HCT116 (cell line): ENCODE data around the gene NPW. TPM values are rescaled to one million over a fixed set of nuclear protein-coding genes. Genes with fewer than 3 reads are reported as not detected.
A peak's percentile ranks its signal among the peaks of the same experiment; 100 is the strongest.

Experiments
- ATAC-seq: fragments of 200-7000 bp; cut with Tn5 transposase; 2 replicates; pipeline ENCODE4 v1.9.1; 2020; ENCODE audit warnings: mild to moderate bottlenecking, moderate library complexity
- BruUV-seq: library from RNA; stranded (reverse); fragments of 400-500 nt; replicated peaks from 2 replicates; lab custom pipeline; 2021; lab: Mats Ljungman, UMichigan
- CTCF ChIA-PET: fragments of 300-600 bp; sonication (Branson Sonifier 250); formaldehyde crosslinking; loops from one replicate; lab custom pipeline; 2021; ENCODE audit warnings: antibody characterized with exemption; lab: Charles Lee
- POLR2A ChIA-PET: fragments of 300-600, 350-600 bp; sonication (Branson Sonifier 250); formaldehyde crosslinking; loops from one replicate; lab custom pipeline; 2021; ENCODE audit warnings: antibody characterized with exemption; lab: Charles Lee
- RAD21 ChIA-PET, 2 experiments: fragments of 300-600 bp; sonication (Branson Sonifier 250); formaldehyde crosslinking; loops; one replicate each; lab custom pipeline; 2023; ENCODE audit warnings: low total read pairs in 2 of 2; ENCODE audit not compliant: uncharacterized antibody in 2 of 2, unreplicated experiment in 2 of 2, low non-redundant PET in 1 of 2; lab: Charles Lee
- DNase-seq: peaks from one replicate; pipeline ENCODE4 v3.0.0-alpha.2; 2010; ENCODE audit warnings: low read depth, low spot score
- H2AFZ ChIP-seq: fragments of 200-600 bp; shearing (Covaris generic), sonication (generic); 2 replicates; pipeline ENCODE4 v1.6.1; 2017; ENCODE audit warnings: low read depth, mixed run types, mixed read lengths, antibody characterized with exemption, low read length; ENCODE audit not compliant: poor library complexity, severe bottlenecking
- H3K27ac ChIP-seq: 2 replicates; pipeline ENCODE4 v1.5.1; 2012; ENCODE audit warnings: low read depth, low read length
- H3K27me3 ChIP-seq: fragments of 200-600 bp; sonication (generic); 2 replicates; pipeline ENCODE4 v1.6.1; 2016; ENCODE audit warnings: mixed run types, low read length, mixed read lengths; ENCODE audit not compliant: insufficient read depth
- H3K36me3 ChIP-seq, 2 experiments: fragments of 200-500 bp in 1 of 2; fragments of 200-600 bp in 1 of 2; sonication (Bioruptor generic) in 1 of 2; sonication (generic) in 1 of 2; 2 replicates each; pipeline versions ENCODE4 v1.5.1 to v1.6.1; 2014 to 2016; ENCODE audit warnings: low read length in 2 of 2, inconsistent platforms in 1 of 2, mixed read lengths in 1 of 2, mixed run types in 1 of 2; ENCODE audit not compliant: insufficient read depth in 2 of 2, control insufficient read depth in 1 of 2
- H3K4me1 ChIP-seq, 2 experiments: fragments of 200-600 bp in 1 of 2; sonication (generic) in 1 of 2; 2 replicates each; pipeline versions ENCODE4 v1.5.1 to v1.6.1; 2012 to 2017; ENCODE audit warnings: low read length in 2 of 2, inconsistent platforms in 1 of 2, mild to moderate bottlenecking in 1 of 2, mixed read lengths in 1 of 2, mixed run types in 1 of 2, moderate library complexity in 1 of 2; ENCODE audit not compliant: insufficient read depth in 2 of 2, control insufficient read depth in 1 of 2
- H3K4me2 ChIP-seq: fragments of 200-600 bp; sonication (generic); 2 replicates; pipeline ENCODE4 v1.6.1; 2017; ENCODE audit warnings: mixed run types, low read length, mixed read lengths
- H3K4me3 ChIP-seq, 2 experiments: fragments of 200-600 bp in 1 of 2; sonication (generic) in 1 of 2; replicated peaks in 1 of 2; 2 replicates each; pipeline ENCODE4 v1.5.1; 2011 to 2016; ENCODE audit warnings: low read length in 2 of 2, control low read depth in 1 of 2, low read depth in 1 of 2, mild to moderate bottlenecking in 1 of 2, mixed read lengths in 1 of 2, mixed run types in 1 of 2
- H3K79me2 ChIP-seq: fragments of 200-600 bp; sonication (generic); 2 replicates; pipeline ENCODE4 v1.6.1; 2017; ENCODE audit warnings: mild to moderate bottlenecking, mixed run types, low read length, moderate library complexity, mixed read lengths; ENCODE audit not compliant: insufficient read depth
- H3K9ac ChIP-seq: fragments of 200-600 bp; sonication (generic); 2 replicates; pipeline ENCODE4 v1.6.1; 2016; ENCODE audit warnings: low read length, mixed read lengths
- H3K9me2 ChIP-seq: fragments of 200-600 bp; sonication (generic), shearing (Covaris generic); 2 replicates; pipeline ENCODE4 v1.6.1; 2017; ENCODE audit warnings: mixed run types, mild to moderate bottlenecking, moderate library complexity; ENCODE audit not compliant: insufficient read depth
- H3K9me3 ChIP-seq, 2 experiments: fragments of 200-500 bp in 1 of 2; fragments of 200-600 bp in 1 of 2; sonication (Bioruptor generic) in 1 of 2; sonication (generic) in 1 of 2; 2 replicates each; pipeline ENCODE4 v1.6.1; 2014 to 2017; ENCODE audit warnings: low read length in 2 of 2, mixed read lengths in 2 of 2, inconsistent platforms in 1 of 2, low read depth in 1 of 2, mild to moderate bottlenecking in 1 of 2, mixed run types in 1 of 2, moderate library complexity in 1 of 2; ENCODE audit not compliant: control insufficient read depth in 1 of 2, insufficient read depth in 1 of 2
- H4K20me1 ChIP-seq: fragments of 200-600 bp; sonication (generic), shearing (Covaris generic); 2 replicates; pipeline ENCODE4 v1.6.1; 2017; ENCODE audit warnings: mixed run types, mild to moderate bottlenecking, moderate library complexity; ENCODE audit not compliant: insufficient read depth
- ELF1 ChIP-seq: IDR thresholded peaks from 2 replicates; pipeline ENCODE4 v1.6.1; 2012; ENCODE audit warnings: low read depth, borderline replicate concordance
- EZH2 ChIP-seq: fragments of 200-600 bp; sonication (generic); IDR thresholded peaks from 2 replicates; pipeline ENCODE4 v1.6.1; 2017; ENCODE audit warnings: antibody characterized with exemption, mixed run types
- EZH2phosphoT487 ChIP-seq: fragments of 200-600 bp; IDR thresholded peaks from 2 replicates; pipeline ENCODE4 v1.6.1; 2018; ENCODE audit warnings: antibody characterized with exemption, borderline replicate concordance
- JUND ChIP-seq: IDR thresholded peaks from 2 replicates; pipeline ENCODE4 v1.6.1; 2012
- MAX ChIP-seq: IDR thresholded peaks from 2 replicates; pipeline ENCODE4 v1.6.1; 2012
- SIN3A ChIP-seq: IDR thresholded peaks from 2 replicates; pipeline ENCODE4 v1.6.1; 2012; ENCODE audit warnings: low read depth
- SRF ChIP-seq: IDR thresholded peaks from 2 replicates; pipeline ENCODE4 v1.6.1; 2012; ENCODE audit warnings: low read depth
- TCF7L2 ChIP-seq: IDR thresholded peaks from 2 replicates; pipeline ENCODE4 v1.7.0; 2011; ENCODE audit warnings: borderline replicate concordance, inconsistent platforms; ENCODE audit not compliant: insufficient read depth, insufficient read length; ENCODE audit errors: extremely low read depth
- YY1 ChIP-seq: IDR thresholded peaks from 2 replicates; pipeline ENCODE4 v1.6.1; 2011; ENCODE audit warnings: low read length, low read depth, moderate library complexity, mild to moderate bottlenecking; ENCODE audit not compliant: insufficient replicate concordance; ENCODE audit errors: extremely low read depth
- ZBTB33 ChIP-seq: IDR thresholded peaks from 2 replicates; pipeline ENCODE4 v1.6.1; 2011; ENCODE audit warnings: mild to moderate bottlenecking, low read length, moderate library complexity; ENCODE audit not compliant: insufficient replicate concordance; ENCODE audit errors: extremely low read depth
- ZFX ChIP-seq: fragments of 450-650 bp; IDR thresholded peaks from 2 replicates; pipeline ENCODE4 v1.6.1; 2017
- intact Hi-C: fragments of 100-400 bp; cut with micrococcal nuclease; formaldehyde crosslinking; loops from 2 replicates; pipeline ENCODE4 v1.10.0; 2022
- total RNA-seq: library from RNA; stranded (reverse); gene quantifications from one replicate; pipeline ENCODE4 v1.2.1, GENCODE V29; 2021; ENCODE audit not compliant: unreplicated experiment

The NPW gene
- total RNA-seq, 1 experiment from 2014 or later = 226 TPM

- no peaks in the 10 kb centered on the region for H3K9me3 ChIP-seq
- no peak for TF ChIP-seq MAX
- TF ChIP-seq ZFX = peak; percentile 87; the same call in 1 of the 2 replicates
- no TSS peak for BruUV-seq
- ChIA-PET CTCF (no interaction called here), POLR2A (no interaction called here), RAD21 (no interaction called here)
- H4K20me1 ChIP-seq = peaks cover 9% of the 10 kb centered on the region; the same call in 1 of the 2 replicates
- H3K4me1 ChIP-seq = peaks cover 25 to 54% of the 10 kb centered on the region in 2 experiments
- H3K79me2 ChIP-seq = peaks cover 62% of the 10 kb centered on the region
- peak overlapping the region; percentile 92 for H3K27ac ChIP-seq
- ATAC-seq = peak; percentile 39
- DNase-seq = no peak
- no peaks in the 10 kb centered on the region for H3K27me3 ChIP-seq
- H2AFZ ChIP-seq = no peak overlapping the region
- H3K9me2 ChIP-seq = no peaks in the 10 kb centered on the region
- H3K4me2 ChIP-seq = peak overlapping the region; percentile 92
- intact Hi-C loops = no loop called here
- H3K36me3 ChIP-seq = 0 out of 4 replicates have a peak, but pooled peaks cover 0 to 7% of the 10 kb centered on the region in 2 experiments
- peak overlapping the region; percentile 79 to 87 for H3K4me3 ChIP-seq
- peak overlapping the region; percentile 97 for H3K9ac ChIP-seq
Measured at GRCh38 chr16:2009164-2009711, 10.3 kb upstream of the NPW start.

- POLR2A ChIA-PET = no interaction called here
- intact Hi-C loops = no loop called here
- CTCF ChIA-PET = no interaction called here
- no peak within 1 kb of the TSS for H2AFZ ChIP-seq
- H3K36me3 ChIP-seq = 0 out of 4 replicates have a peak, but pooled peaks cover 0 to 7% of the 10 kb centered on the region in 2 experiments
- peak within 1 kb of the TSS; percentile 99 for H3K4me2 ChIP-seq
- H3K27me3 ChIP-seq = no peaks in the 10 kb centered on the region
- BruUV-seq = TSS peak; percentile 97
- no peaks in the 10 kb centered on the region for H3K9me3 ChIP-seq
- peak within 1 kb of the TSS; percentile 79 to 87 for H3K4me3 ChIP-seq
- RAD21 ChIA-PET = no interaction called here
- H3K79me2 ChIP-seq = peaks cover 55% of the 10 kb centered on the region
- peak; percentile 60 for DNase-seq
- H3K27ac ChIP-seq = peak within 1 kb of the TSS; percentile 92
- H4K20me1 ChIP-seq = peaks cover 9% of the 10 kb centered on the region; the same call in 1 of the 2 replicates
- ATAC-seq = peak; percentile 90
- no peaks in the 10 kb centered on the region for H3K9me2 ChIP-seq
- peaks cover 23 to 50% of the 10 kb centered on the region in 2 experiments for H3K4me1 ChIP-seq
- peak within 1 kb of the TSS; percentile 97 for H3K9ac ChIP-seq
- TF ChIP-seq SRF (no peak), MAX (peak; percentile 96), EZH2phosphoT487 (no peak), JUND (no peak), YY1 (peak; percentile 59), ZBTB33 (no peak), ELF1 (no peak; the same call in 1 of the 2 replicates), EZH2 (no peak), SIN3A (peak; percentile 53), TCF7L2 (peak; percentile 27), ZFX (peak; percentile 62)
Measured at GRCh38 chr16:2009791-2010510, 9.6 kb upstream of the NPW start, which contains the start of gene ZNF598. Gene ZNF598 (minus strand): TSS chr16:2009821.
